Measurements from ENCODE around the gene KCNJ2.

KCNJ2 gene

GRCh38 chr17:70168977-70169708, at the start of gene KCNJ2:
TSS of gene KCNJ2 (plus strand) at chr17:70169532. CDS start at chr17:70175040, 5,508 bp downstream.
- no peak for DNase-seq (ENCODE audit: low read depth)

DNA sequence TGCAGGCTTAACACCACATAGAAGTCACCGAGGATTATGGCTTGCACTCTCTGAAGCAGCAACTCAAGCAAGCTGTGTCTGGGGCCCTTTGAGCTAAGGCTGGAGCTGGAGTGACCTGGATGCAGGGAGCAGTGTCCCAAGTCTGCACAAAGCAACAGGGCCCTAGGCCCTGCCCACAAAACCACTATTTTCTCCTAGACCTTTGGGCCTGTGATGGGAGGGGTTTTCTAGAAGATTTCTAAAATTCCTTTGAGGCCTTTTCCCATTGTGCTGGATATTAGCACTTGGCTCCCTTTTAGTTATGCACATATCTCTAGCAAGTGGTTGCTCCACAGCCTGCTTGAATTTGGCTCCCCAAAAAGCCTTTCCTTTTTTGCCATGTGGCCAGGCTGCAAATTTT, 49.8 kb upstream of the KCNJ2 start:
- DNase-seq (ENCODE audit: low read depth): no peak

DNA sequence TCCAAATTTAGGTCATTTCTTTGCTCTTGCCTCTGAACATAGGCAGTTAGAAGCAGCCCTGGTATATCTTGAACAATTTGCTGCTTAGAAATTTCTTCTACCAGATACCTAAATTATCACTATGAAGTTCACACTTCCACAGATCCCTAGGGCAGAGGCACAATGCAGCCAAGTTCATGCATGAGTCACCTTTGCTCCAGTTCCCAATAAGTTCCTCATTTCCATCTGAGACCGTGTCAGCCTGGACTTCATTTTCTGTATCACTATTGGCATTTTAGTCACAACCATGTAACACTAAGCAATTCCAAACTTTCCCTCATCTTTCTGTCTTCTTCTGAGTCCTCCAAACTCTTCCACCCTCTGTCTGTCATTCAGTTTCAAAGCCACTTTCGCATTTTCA, 49.3 kb upstream of the KCNJ2 start:
- DNase-seq (ENCODE audit: low read depth): no peak

DNA sequence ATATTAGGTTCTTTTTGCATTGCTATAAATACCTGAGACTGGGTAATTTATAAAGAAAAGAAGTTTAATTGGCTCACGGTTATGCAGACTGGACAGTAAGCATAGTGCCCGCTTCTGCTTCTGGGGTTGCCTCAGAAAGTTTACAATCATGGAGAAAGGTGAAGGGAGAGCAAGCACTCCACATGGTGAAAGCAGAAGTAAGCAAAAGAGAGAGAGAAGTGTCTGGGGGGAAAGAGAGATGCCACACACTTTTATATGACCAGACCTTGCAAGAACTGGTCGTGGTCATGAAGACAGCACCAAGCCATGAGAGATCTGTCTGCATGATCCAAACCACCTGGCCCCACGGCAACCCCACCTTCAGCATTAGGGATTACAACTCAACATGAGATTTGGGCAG, 48.9 kb upstream of the KCNJ2 start:
- DNase-seq (ENCODE audit: low read depth): no peak

GRCh38 chr17:70121126-70121525, 48.2 kb upstream of the KCNJ2 start:
- no peak for DNase-seq (ENCODE audit: low read depth)

GRCh38 chr17:70123193-70123592, 46.1 kb upstream of the KCNJ2 start:
- no peak for DNase-seq (ENCODE audit: low read depth)

DNA sequence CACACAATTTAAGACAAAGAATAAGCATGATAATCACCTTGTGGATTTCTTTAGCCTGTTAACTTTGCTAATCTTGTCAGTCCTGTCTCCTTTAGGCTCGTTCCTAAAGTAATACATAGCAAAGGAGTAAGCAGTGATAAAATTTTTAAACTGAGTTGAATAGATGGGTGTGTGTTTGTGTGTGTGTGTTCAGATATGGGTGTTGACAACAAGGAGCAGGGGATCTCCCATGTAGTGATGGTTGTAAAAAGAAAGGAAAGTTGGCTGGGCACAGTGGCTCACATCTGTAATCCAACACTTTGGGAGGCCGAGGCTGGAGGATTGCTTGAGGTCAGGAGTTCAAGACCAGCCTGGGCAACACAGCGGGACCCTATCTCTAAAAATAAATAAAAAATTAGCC, 44.6 kb upstream of the KCNJ2 start:
- DNase-seq (ENCODE audit: low read depth): no peak

DNA sequence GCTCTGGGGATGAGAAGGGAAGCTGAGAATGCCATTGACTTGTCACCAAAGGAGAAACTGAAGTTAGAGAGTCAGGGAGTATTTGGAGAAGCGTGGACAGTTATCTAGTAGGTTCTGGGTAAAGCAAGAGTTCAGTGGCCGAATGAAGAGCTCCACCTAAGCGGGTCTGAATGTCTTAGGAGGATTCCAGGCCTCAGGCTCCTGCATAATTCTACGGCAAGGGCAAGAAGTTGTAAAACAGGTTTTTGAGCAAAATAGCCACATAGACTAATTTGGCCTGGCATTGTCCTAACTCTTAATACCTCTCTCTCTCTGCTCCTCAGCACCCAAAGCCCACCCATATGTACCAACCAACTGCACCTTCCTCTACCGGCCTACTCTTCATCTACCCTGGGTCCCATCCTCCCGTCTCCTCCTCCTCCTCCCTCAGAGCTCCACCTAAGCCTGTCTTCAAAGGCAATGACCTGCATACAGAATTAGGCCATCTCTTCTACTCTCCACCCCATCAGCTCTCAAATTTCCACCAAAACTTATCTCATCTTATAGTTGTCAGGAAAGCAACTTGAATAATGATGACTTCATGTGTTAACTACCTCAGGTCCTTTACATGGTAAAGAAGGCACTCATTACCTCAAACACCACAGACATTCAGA, 42.0 kb upstream of the KCNJ2 start:
- no peak for DNase-seq (ENCODE audit: low read depth)

- DNase-seq (ENCODE audit: low read depth): no peak
Observed at GRCh38 chr17:70128727-70129238, 40.5 kb upstream of the KCNJ2 start.

DNA sequence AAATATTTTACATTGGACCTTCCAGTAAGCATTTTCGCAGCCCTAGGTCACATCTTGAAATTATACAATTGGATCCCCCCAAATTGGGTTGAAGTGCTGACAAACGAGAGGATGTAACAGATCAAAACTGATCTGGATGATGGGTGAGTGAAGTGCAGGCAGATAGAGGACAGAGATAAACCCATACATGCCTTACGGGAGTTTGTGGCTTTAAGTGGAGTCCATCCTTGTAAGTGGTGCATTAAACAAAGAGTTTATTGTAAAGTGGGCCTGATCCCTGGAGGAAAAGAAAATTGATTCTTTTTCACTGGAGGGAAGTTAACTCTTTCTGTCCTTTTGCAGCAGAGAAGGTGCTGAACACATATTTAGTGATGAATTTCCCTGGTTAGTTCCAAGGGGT, 39.0 kb upstream of the KCNJ2 start:
- DNase-seq (ENCODE audit: low read depth): no peak

DNA sequence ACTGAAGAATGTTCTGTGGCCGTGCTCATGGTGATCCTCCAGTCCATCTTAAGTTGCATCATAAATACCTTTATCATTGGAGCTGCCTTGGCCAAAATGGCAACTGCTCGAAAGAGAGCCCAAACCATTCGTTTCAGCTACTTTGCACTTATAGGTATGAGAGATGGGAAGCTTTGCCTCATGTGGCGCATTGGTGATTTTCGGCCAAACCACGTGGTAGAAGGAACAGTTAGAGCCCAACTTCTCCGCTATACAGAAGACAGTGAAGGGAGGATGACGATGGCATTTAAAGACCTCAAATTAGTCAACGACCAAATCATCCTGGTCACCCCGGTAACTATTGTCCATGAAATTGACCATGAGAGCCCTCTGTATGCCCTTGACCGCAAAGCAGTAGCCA, 36.8 kb upstream of the KCNJ2 start:
- no peak for DNase-seq (ENCODE audit: low read depth)

DNA sequence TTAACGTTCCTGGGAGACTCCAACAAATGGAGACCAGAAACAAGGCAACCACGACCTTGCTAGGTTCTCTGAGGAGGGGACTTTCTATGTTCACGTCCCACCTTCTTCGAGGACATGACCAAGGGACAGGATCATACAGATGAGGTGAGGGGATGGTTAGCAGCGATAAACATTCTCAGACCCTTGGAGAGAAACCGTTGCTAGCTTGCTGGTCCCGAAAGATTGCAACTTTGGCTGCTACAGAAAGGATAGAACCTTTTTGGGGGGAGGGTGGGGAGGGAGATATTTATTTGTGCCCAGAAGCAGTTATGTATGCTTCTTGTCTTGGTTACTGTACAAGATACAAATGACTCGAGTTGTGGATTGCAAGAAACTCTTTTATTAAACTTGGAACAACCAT, 35.3 kb upstream of the KCNJ2 start:
- no peak for DNase-seq (ENCODE audit: low read depth)

DNA sequence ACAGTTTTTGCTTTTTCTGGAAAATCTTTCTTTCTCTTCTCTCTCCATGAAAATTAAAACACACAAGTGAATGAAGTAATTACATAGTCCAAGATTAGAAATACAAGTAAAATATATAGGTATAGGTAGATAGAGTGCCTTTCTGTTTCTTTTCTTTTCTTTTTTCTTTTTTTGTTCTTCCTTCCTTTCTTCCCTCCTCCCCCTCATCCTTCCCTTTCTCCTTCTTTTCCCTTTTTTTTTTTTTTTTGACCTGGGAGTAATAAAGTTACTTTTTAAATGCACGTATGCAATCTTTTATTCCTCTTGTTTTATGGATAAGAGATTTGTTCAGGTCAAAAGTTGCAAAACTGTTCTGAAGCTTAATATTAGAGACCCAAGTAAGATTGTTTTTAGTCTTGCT, 34.6 kb upstream of the KCNJ2 start:
- no peak for DNase-seq (ENCODE audit: low read depth)

- no peak for DNase-seq (ENCODE audit: low read depth)
Observed at GRCh38 chr17:70136131-70136530, 33.2 kb upstream of the KCNJ2 start.

GRCh38 chr17:70137451-70138230, 31.7 kb upstream of the KCNJ2 start:
- DNase-seq (ENCODE audit: low read depth): peak; percentile 0

DNA sequence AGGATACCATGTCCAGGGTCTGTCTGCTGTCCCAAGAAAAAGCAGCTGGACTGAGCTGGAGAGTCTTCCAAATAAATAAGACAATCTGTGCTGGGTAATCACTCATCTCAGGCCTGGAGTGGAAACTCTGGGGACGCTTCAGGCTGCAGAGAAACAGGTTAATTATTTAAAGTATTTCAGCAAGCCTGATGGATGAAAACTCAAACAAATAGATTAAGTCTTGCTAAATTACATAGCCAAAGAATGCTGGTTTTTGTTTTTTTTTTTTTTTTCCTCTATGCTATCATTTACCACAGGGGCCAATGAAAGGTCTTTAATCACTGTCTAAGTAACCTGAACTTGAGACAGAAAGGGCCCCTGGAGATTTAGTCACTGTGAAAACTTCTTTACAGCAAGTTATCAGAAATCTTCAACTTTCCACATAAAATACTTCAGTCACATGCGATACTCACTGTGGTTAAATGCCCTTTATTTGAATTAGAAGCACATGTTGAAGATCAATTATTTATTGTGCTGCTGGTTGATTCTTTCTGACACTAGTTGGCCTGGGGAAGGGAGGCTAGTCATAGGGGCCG, 31.0 kb upstream of the KCNJ2 start:
- DNase-seq (ENCODE audit: low read depth): no peak

DNA sequence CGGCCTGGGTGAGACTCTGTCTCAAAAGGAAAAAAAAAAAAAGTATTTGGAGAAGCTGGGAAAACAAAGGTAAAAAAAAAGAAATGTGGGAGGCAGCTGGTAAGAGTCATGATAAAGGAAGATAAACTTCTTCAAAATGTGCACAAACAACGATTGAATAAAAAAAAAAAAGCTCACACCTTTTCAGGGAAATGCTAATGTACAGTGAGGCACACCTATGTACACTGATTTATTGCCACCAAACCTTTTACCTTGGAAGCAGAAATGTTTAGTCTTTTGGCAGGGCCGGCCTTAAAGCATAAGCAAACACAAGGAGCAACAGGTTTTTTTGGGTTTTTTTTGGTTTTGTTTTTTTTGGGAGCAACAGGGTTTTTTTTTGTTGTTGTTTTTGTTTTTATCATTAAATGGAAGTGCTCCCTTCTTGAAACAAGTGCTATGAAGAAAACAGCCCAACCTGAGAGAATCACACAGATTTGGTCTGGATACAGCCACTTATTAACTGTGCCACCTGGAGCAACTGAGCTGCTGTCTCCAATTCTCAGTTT, 29.8 kb upstream of the KCNJ2 start:
- DNase-seq (ENCODE audit: low read depth): no peak

DNA sequence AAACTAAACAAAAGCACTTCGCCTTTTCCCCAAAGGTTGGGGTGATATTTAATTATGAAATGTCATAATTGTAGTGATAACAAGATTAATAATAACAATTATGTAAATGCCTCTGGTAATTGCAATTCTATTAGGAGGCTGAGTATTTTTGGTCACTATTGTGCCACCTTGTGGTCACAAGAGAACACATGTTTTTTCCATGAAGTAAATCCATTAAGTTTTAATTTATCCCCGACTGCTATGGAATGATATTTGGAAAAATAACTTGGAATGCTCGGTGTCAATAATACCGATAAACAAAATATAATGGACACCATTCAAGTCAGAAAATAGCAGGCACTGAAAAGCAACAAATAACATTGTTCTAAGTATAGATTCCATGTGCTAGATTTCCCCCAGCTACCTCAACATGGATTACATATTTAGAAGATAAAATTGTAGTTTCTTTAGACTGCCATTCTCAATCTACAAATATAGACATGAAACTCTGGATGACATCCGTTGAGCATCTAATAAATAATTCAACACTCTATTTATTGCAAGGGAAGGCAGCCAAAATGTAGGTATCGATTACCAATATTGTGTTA, 25.0 kb upstream of the KCNJ2 start:
- no peak for DNase-seq (ENCODE audit: low read depth)

DNA sequence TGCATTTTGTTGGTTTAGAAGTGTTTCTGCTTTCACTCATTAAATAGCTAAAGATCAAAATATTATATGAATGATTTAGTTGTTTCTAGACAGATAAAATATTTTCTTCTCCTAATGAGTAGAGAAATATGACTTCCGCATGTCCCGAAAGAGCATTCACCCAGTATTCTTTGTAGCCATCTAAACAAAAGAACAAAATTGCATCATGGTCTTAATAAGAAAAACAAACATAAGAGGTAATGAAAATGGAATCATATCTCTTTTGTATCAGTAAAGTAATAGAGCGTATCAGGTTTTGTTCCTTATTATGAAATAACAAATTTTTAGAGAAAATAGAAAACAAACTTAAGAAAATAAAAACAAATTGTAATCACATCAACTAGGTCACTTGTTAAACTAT, 16.1 kb upstream of the KCNJ2 start:
- no peak for DNase-seq (ENCODE audit: low read depth)

GRCh38 chr17:70157151-70157550, 12.2 kb upstream of the KCNJ2 start:
- no peak for DNase-seq (ENCODE audit: low read depth)

DNA sequence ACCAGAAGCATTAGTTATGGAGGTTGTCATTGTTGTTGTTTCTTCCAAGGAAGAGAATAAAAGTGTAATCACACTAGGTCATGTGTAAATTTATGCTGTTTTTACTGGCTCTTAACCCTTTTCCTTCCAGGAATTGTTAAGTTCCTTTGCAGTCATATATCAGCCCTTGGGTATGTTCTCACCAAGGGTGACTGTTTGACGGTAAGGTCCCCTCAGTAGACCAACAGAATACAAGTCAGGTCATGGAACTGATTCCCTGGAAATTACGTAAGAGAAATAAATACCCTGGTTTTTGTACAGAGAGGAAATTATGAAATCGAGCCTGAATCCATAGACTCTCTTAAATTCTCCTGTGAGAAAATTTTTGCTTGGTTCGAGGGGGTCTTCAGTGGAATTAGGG, 11.2 kb upstream of the KCNJ2 start:
- DNase-seq (ENCODE audit: low read depth): no peak

DNA sequence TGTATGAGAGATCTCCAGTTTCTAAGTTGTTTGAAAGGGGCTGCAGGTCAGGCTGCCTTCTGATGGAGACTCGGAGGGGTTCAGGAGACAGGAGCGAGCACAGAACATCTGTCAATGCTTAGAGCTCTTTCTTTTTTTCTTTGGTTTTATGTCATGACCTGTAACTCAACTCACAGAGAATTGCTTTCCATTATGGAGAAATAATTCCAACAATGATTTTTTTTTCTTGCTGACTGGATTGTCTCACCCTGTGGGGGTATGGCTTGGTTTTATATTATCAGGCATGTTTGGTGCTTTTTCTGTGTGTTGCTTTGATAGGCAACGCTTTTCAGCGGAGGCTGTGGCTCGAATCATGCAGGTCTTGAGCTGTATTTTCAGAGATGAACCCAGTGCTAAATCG, 10.7 kb upstream of the KCNJ2 start:
- DNase-seq (ENCODE audit: low read depth): no peak
